HL-60 (cell line): Measurements from ENCODE around the gene SERP2.

Experiments
- CTCF ChIP-seq: IDR thresholded peaks from one replicate; pipeline ENCODE4 v1.5.1; 2011; ENCODE audit warnings: low read length, control low read depth, inconsistent platforms; ENCODE audit not compliant: insufficient read depth
- GABPA ChIP-seq: IDR thresholded peaks from 2 replicates; pipeline ENCODE4 v1.6.1; 2012; ENCODE audit warnings: low read depth
- POLR2AphosphoS5 ChIP-seq: IDR thresholded peaks from 2 replicates; pipeline ENCODE4 v1.6.1; 2012; ENCODE audit warnings: low read depth
- SPI1 ChIP-seq: IDR thresholded peaks from 2 replicates; pipeline ENCODE4 v1.6.1; 2012; ENCODE audit warnings: low read depth, mild to moderate bottlenecking, borderline replicate concordance
- TF ChIP-seq, protein P1 (sequence below): IDR thresholded peaks from 2 replicates; pipeline ENCODE4 v1.6.1; 2012; ENCODE audit warnings: low read depth; ENCODE audit not compliant: insufficient replicate concordance

GRCh38 chr13:44389060-44389666 is 15.5 kb downstream of the SERP2 start:
- no peak for TF ChIP-seq CTCF
- TF ChIP-seq, protein P1, sequence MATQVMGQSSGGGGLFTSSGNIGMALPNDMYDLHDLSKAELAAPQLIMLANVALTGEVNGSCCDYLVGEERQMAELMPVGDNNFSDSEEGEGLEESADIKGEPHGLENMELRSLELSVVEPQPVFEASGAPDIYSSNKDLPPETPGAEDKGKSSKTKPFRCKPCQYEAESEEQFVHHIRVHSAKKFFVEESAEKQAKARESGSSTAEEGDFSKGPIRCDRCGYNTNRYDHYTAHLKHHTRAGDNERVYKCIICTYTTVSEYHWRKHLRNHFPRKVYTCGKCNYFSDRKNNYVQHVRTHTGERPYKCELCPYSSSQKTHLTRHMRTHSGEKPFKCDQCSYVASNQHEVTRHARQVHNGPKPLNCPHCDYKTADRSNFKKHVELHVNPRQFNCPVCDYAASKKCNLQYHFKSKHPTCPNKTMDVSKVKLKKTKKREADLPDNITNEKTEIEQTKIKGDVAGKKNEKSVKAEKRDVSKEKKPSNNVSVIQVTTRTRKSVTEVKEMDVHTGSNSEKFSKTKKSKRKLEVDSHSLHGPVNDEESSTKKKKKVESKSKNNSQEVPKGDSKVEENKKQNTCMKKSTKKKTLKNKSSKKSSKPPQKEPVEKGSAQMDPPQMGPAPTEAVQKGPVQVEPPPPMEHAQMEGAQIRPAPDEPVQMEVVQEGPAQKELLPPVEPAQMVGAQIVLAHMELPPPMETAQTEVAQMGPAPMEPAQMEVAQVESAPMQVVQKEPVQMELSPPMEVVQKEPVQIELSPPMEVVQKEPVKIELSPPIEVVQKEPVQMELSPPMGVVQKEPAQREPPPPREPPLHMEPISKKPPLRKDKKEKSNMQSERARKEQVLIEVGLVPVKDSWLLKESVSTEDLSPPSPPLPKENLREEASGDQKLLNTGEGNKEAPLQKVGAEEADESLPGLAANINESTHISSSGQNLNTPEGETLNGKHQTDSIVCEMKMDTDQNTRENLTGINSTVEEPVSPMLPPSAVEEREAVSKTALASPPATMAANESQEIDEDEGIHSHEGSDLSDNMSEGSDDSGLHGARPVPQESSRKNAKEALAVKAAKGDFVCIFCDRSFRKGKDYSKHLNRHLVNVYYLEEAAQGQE: no peak
- TF ChIP-seq POLR2AphosphoS5: no peak
- no peak for TF ChIP-seq GABPA
- peak; percentile 60; the same call in 1 of the 2 replicates for TF ChIP-seq SPI1
